KMS-11 (cell line): ENCODE data around the gene DNMT3L.

Experiments
- H2AFZ ChIP-seq: fragments of 200-600 bp; sonication (generic); 2 replicates; pipeline ENCODE4 v1.6.1; 2016; ENCODE audit warnings: antibody characterized with exemption, mixed run types, low read depth
- H3K27ac ChIP-seq: fragments of 200-600 bp; sonication (generic); 2 replicates; pipeline ENCODE4 v1.6.1; 2016; ENCODE audit warnings: mild to moderate bottlenecking, mixed run types
- H3K27me3 ChIP-seq: fragments of 200-600 bp; sonication (generic); 2 replicates; pipeline ENCODE4 v1.6.1; 2017; ENCODE audit warnings: mild to moderate bottlenecking, low read depth, mixed run types, moderate library complexity; ENCODE audit not compliant: insufficient read depth
- H3K36me3 ChIP-seq: fragments of 200-600 bp; sonication (generic); 2 replicates; pipeline ENCODE4 v1.6.1; 2017; ENCODE audit warnings: mild to moderate bottlenecking, mixed run types; ENCODE audit not compliant: insufficient read depth
- H3K4me1 ChIP-seq: fragments of 200-600 bp; sonication (generic); 2 replicates; pipeline ENCODE4 v1.6.1; 2016; ENCODE audit warnings: mild to moderate bottlenecking, low read depth, mixed run types; ENCODE audit not compliant: poor library complexity, severe bottlenecking
- H3K4me2 ChIP-seq: fragments of 200-600 bp; sonication (generic); 2 replicates; pipeline ENCODE4 v1.7.0; 2016; ENCODE audit warnings: mild to moderate bottlenecking, mixed run types
- H3K4me3 ChIP-seq: fragments of 200-600 bp; sonication (generic); IDR thresholded peaks from 2 replicates; pipeline ENCODE4 v1.6.1; 2017; ENCODE audit warnings: low read depth, low read length, mixed read lengths; ENCODE audit not compliant: insufficient read depth
- H3K79me2 ChIP-seq: fragments of 200-600 bp; sonication (generic); 2 replicates; pipeline ENCODE4 v1.6.1; 2016; ENCODE audit warnings: low read depth, mixed run types; ENCODE audit not compliant: insufficient read depth
- H3K9ac ChIP-seq: fragments of 200-600 bp; sonication (generic); 2 replicates; pipeline ENCODE4 v1.6.1; 2016; ENCODE audit warnings: mild to moderate bottlenecking, mixed run types
- H4K20me1 ChIP-seq: fragments of 200-600 bp; sonication (generic); 2 replicates; pipeline ENCODE4 v1.6.1; 2016; ENCODE audit warnings: mild to moderate bottlenecking, mixed run types; ENCODE audit not compliant: insufficient read depth
- TF ChIP-seq, protein P1 (sequence below): fragments of 200-600 bp; sonication (generic); conservative IDR thresholded peaks from 2 replicates; pipeline ENCODE4 v1.6.1; 2017; ENCODE audit warnings: low read depth, mild to moderate bottlenecking, antibody characterized with exemption, low read length, moderate library complexity, mixed read lengths

DNMT3L gene

DNA sequence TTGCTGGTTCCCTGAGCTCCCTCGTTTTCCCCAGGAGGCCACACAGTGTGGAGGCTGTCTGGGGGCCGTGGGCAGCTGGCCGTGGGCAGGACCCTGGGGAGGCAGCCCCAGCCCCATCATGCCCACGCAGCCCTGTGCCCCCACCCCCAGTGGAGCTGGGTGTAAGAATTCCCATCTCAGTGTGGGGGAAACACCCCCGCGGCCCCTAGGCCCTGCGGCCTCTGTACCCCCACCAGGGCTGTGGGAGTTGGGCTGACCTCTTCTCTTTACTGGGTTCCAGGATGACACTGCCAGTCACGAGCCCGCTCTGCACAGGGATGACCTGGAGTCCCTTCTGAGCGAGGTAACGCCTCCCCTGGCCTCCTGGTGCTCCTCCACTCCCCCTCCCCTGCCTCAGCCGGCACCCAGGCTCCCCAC is 34.4 kb upstream of the DNMT3L start:
- no peaks in the 10 kb centered on the region for H3K36me3 ChIP-seq
- no peaks in the 10 kb centered on the region for H4K20me1 ChIP-seq
- peaks cover 9% of the 10 kb centered on the region for H3K79me2 ChIP-seq
- peaks cover 40% of the 10 kb centered on the region for H3K4me1 ChIP-seq
- peaks cover 14% of the 10 kb centered on the region for H3K27me3 ChIP-seq
- H3K4me3 ChIP-seq = no peak overlapping the region
- H3K27ac ChIP-seq = no peak overlapping the region
- H2AFZ ChIP-seq = no peak overlapping the region
- TF ChIP-seq, protein P1, sequence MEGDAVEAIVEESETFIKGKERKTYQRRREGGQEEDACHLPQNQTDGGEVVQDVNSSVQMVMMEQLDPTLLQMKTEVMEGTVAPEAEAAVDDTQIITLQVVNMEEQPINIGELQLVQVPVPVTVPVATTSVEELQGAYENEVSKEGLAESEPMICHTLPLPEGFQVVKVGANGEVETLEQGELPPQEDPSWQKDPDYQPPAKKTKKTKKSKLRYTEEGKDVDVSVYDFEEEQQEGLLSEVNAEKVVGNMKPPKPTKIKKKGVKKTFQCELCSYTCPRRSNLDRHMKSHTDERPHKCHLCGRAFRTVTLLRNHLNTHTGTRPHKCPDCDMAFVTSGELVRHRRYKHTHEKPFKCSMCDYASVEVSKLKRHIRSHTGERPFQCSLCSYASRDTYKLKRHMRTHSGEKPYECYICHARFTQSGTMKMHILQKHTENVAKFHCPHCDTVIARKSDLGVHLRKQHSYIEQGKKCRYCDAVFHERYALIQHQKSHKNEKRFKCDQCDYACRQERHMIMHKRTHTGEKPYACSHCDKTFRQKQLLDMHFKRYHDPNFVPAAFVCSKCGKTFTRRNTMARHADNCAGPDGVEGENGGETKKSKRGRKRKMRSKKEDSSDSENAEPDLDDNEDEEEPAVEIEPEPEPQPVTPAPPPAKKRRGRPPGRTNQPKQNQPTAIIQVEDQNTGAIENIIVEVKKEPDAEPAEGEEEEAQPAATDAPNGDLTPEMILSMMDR = no peak
- no peak overlapping the region for H3K4me2 ChIP-seq
- no peak overlapping the region for H3K9ac ChIP-seq

DNA sequence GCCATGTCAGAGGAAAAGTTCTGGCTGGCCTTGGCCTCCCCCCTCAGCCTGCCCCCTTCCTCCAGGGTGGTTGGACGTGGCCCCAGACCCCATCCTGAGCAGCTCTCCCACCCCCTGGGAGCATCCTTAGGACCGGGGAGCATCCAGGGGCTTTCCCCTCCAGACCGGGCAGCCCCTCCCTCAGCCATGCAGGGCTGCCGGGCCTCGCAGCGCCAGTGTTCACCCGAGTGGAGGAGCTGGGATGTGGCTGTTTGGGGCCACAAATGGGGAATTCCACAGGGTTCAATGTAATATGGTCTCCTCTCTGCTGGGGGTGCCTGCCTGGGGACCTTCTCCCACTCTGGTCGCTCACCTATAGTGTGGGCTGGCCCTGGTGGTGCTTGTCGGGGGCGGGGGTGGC is 33.9 kb upstream of the DNMT3L start:
- Histone ChIP-seq H2AFZ (no peak overlapping the region), H3K4me1 (peaks cover 39% of the 10 kb centered on the region), H3K4me2 (no peak overlapping the region), H3K27me3 (peaks cover 19% of the 10 kb centered on the region), H3K4me3 (no peak overlapping the region), H3K9ac (no peak overlapping the region), H3K27ac (no peak overlapping the region), H3K79me2 (peaks cover 4% of the 10 kb centered on the region), H3K36me3 (no peaks in the 10 kb centered on the region), H4K20me1 (no peaks in the 10 kb centered on the region)
- TF ChIP-seq, protein P1 = no peak

DNA sequence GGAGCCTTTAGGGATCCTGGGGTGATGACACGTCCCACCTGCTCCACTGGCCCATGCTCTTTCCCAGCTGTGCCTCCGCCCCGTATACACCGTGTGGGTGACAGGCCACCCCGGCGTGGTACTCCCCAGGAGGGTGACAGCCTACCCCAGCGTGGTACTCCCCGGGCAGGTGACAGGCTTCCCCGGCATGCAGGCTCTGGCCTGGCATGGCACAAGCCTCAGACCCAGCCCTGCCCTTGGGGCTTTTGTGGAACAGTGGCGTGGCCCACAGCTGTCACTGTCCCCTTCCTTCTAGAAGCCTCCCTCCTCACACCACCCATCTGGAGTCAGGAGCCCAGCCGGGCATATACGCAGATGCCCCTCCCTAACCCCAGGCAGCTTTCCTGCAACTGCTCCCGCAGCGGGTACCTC is 33.5 kb upstream of the DNMT3L start:
- H2AFZ ChIP-seq = no peak overlapping the region
- TF ChIP-seq, protein P1 = no peak
- peaks cover 39% of the 10 kb centered on the region for H3K4me1 ChIP-seq
- H3K27me3 ChIP-seq = peaks cover 23% of the 10 kb centered on the region
- no peak overlapping the region for H3K9ac ChIP-seq
- no peak overlapping the region for H3K27ac ChIP-seq
- H3K4me3 ChIP-seq = no peak overlapping the region
- no peaks in the 10 kb centered on the region for H3K36me3 ChIP-seq
- H3K4me2 ChIP-seq = no peak overlapping the region
- H4K20me1 ChIP-seq = no peaks in the 10 kb centered on the region
- no peaks in the 10 kb centered on the region for H3K79me2 ChIP-seq

DNA sequence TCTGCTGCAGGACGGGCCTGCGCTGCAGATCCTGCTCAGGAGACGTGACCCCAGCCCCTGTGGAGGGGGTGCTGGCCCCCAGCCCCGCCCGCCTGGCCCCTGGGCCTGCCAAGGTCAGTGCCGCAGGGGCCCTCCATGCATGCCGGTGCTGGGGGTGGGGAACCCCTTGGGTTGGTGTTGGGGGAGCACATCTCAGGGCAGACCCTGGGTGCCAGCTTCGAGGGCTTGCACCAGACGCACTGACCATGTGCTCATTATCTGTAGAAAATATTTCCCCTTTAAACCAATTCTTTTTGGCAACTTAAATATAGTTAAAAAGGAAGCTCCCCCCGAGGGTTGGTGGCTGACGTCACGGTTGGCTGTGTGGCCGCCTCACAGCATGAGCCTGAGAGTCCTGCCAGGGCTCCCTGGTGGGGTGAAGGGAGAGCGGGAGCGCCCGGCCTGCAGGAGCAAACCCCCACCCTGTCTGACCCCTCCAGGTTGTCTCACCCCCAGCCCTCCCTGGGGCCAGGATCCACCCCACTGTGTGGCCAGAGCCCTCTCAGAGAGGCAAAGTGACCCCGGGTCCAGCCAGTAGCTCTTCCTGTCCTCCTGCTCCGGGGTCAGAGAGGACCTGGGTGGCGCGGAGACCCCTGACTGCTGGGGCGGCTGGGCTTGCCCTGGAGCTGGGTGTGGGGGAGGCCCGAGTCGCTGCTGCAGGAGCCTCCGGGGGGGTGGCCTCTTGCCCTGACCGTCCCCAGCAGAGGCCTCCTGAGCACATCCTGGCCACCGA is 32.9 kb upstream of the DNMT3L start:
- no peak overlapping the region for H3K27ac ChIP-seq
- no peaks in the 10 kb centered on the region for H4K20me1 ChIP-seq
- no peaks in the 10 kb centered on the region for H3K79me2 ChIP-seq
- no peak overlapping the region for H3K4me2 ChIP-seq
- no peak overlapping the region for H2AFZ ChIP-seq
- peaks cover 39% of the 10 kb centered on the region for H3K4me1 ChIP-seq
- no peaks in the 10 kb centered on the region for H3K36me3 ChIP-seq
- H3K9ac ChIP-seq = no peak overlapping the region
- no peak overlapping the region for H3K4me3 ChIP-seq
- TF ChIP-seq, protein P1 = no peak
- H3K27me3 ChIP-seq = peaks cover 29% of the 10 kb centered on the region
